Panc1 (cell line): ENCODE results near the gene CAPN3.

ENCODE experiments used
- CTCF ChIP-seq: fragments of 450-650 bp; IDR thresholded peaks from 2 replicates; pipeline ENCODE4 v1.5.1; 2017; ENCODE audit warnings: mild to moderate bottlenecking
- POLR2AphosphoS5 ChIP-seq: IDR thresholded peaks from 2 replicates; pipeline ENCODE4 v1.6.1; 2012; ENCODE audit warnings: mild to moderate bottlenecking, low read depth, low read length, moderate library complexity
- REST ChIP-seq, 2 experiments: IDR thresholded peaks; 2 replicates each; pipeline ENCODE4 v1.6.1; 2011 to 2012; ENCODE audit warnings: low read depth in 2 of 2, control low read depth in 1 of 2, low read length in 1 of 2, mild to moderate bottlenecking in 1 of 2, moderate library complexity in 1 of 2; ENCODE audit not compliant: insufficient read depth in 1 of 2
- SIN3A ChIP-seq: IDR thresholded peaks from 2 replicates; pipeline ENCODE4 v1.6.1; 2012; ENCODE audit warnings: low read depth, mild to moderate bottlenecking, low read length, moderate library complexity, borderline replicate concordance; ENCODE audit not compliant: insufficient read depth
- TCF7L2 ChIP-seq: IDR thresholded peaks from 2 replicates; pipeline ENCODE4 v1.6.1; 2011; ENCODE audit warnings: mild to moderate bottlenecking, low read depth, low read length, inconsistent platforms

GRCh38 chr15:42445551-42445950 lies 86.2 kb downstream of the CAPN3 start:
- no peak for TF ChIP-seq CTCF
- no peak for TF ChIP-seq POLR2AphosphoS5
- TF ChIP-seq TCF7L2 = no peak
- TF ChIP-seq REST (IDR thresholded peaks at IDR 0.05; ENCODE audit: insufficient read depth in 1 of 2, low read depth in 2 of 2, low read length in 1 of 2) = no peak
- TF ChIP-seq SIN3A = no peak
